Non-pigmented ciliary epithelial cell (primary cell): ENCODE results near the gene NR6A1.

Experiments used
- DNase-seq: peaks from one replicate; pipeline ENCODE4 v3.0.0-alpha.2; 2010; ENCODE audit warnings: low read depth

The NR6A1 gene

GRCh38 chr9:124488641-124489210, 282.4 kb downstream of the NR6A1 start:
- DNase-seq, result no peak

GRCh38 chr9:124487260-124488182, 283.6 kb downstream of the NR6A1 start:
- DNase-seq, result no peak

GRCh38 chr9:124486778-124487259, 284.3 kb downstream of the NR6A1 start:
- DNase-seq, result no peak

- DNase-seq, result no peak
Observed at GRCh38 chr9:124485936-124486335, 285.2 kb downstream of the NR6A1 start.

GRCh38 chr9:124485201-124485600, 285.9 kb downstream of the NR6A1 start:
- no peak for DNase-seq

- no peak for DNase-seq
Observed at GRCh38 chr9:124483481-124483880, 287.6 kb downstream of the NR6A1 start.

- no peak for DNase-seq
Observed at GRCh38 chr9:124482431-124483031, 288.6 kb downstream of the NR6A1 start.

- DNase-seq, result no peak
Observed at GRCh38 chr9:124481115-124481514, 290.0 kb downstream of the NR6A1 start.

GRCh38 chr9:124480621-124480981, 290.5 kb downstream of the NR6A1 start:
- DNase-seq, result no peak

- DNase-seq, result no peak
Observed at GRCh38 chr9:124479947-124480620, 291.0 kb downstream of the NR6A1 start.

- DNase-seq, result no peak
Observed at GRCh38 chr9:124479371-124479770, 291.7 kb downstream of the NR6A1 start.

GRCh38 chr9:124478354-124478753, 292.8 kb downstream of the NR6A1 start:
- no peak for DNase-seq

- no peak for DNase-seq
Observed at GRCh38 chr9:124477648-124478285, 293.3 kb downstream of the NR6A1 start.

GRCh38 chr9:124477211-124477647, 293.9 kb downstream of the NR6A1 start:
- DNase-seq, result no peak

- DNase-seq, result no peak
Observed at GRCh38 chr9:124475868-124476690, 295.0 kb downstream of the NR6A1 start.

GRCh38 chr9:124475158-124475867, 295.8 kb downstream of the NR6A1 start:
- DNase-seq, result no peak

- DNase-seq, result no peak
Observed at GRCh38 chr9:124474151-124474550, 297.0 kb downstream of the NR6A1 start.

- DNase-seq, result no peak
Observed at GRCh38 chr9:124473310-124473709, 297.8 kb downstream of the NR6A1 start.

- no peak for DNase-seq
Observed at GRCh38 chr9:124472770-124473169, 298.3 kb downstream of the NR6A1 start.

GRCh38 chr9:124471761-124472160, 299.4 kb downstream of the NR6A1 start:
- no peak for DNase-seq
